ENCODE results near the gene CTIF.

DNA sequence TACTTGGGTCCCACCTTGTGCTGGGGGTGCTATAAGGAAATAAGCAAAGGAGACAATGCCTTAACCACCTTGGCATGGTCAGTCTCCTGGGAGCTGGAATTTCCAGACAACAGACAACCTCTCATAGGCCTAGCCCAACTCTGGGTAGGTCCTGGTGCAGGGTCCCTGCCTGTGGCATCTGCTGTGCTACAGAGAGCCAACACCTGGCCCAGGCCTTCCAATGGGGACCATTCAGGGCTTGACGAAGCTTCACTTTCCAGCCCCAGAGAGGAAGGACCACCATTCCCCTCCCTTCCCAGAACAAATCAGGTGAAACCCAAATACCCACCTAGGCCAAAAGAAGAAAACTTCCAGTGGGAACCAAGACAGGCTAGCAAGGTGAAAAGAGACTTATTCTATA lies 329.1 kb downstream of the CTIF start:
- TF ChIP-seq, protein P1, sequence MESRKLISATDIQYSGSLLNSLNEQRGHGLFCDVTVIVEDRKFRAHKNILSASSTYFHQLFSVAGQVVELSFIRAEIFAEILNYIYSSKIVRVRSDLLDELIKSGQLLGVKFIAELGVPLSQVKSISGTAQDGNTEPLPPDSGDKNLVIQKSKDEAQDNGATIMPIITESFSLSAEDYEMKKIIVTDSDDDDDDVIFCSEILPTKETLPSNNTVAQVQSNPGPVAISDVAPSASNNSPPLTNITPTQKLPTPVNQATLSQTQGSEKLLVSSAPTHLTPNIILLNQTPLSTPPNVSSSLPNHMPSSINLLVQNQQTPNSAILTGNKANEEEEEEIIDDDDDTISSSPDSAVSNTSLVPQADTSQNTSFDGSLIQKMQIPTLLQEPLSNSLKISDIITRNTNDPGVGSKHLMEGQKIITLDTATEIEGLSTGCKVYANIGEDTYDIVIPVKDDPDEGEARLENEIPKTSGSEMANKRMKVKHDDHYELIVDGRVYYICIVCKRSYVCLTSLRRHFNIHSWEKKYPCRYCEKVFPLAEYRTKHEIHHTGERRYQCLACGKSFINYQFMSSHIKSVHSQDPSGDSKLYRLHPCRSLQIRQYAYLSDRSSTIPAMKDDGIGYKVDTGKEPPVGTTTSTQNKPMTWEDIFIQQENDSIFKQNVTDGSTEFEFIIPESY (IDR thresholded peaks at IDR 0.05), result no peak
- TF ChIP-seq, protein P2, sequence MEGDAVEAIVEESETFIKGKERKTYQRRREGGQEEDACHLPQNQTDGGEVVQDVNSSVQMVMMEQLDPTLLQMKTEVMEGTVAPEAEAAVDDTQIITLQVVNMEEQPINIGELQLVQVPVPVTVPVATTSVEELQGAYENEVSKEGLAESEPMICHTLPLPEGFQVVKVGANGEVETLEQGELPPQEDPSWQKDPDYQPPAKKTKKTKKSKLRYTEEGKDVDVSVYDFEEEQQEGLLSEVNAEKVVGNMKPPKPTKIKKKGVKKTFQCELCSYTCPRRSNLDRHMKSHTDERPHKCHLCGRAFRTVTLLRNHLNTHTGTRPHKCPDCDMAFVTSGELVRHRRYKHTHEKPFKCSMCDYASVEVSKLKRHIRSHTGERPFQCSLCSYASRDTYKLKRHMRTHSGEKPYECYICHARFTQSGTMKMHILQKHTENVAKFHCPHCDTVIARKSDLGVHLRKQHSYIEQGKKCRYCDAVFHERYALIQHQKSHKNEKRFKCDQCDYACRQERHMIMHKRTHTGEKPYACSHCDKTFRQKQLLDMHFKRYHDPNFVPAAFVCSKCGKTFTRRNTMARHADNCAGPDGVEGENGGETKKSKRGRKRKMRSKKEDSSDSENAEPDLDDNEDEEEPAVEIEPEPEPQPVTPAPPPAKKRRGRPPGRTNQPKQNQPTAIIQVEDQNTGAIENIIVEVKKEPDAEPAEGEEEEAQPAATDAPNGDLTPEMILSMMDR (IDR thresholded peaks at IDR 0.05; ENCODE audit: low read depth, low read length, missing input control), result no peak
- TF ChIP-seq, protein P3, sequence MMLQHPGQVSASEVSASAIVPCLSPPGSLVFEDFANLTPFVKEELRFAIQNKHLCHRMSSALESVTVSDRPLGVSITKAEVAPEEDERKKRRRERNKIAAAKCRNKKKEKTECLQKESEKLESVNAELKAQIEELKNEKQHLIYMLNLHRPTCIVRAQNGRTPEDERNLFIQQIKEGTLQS (IDR thresholded peaks at IDR 0.05), result no peak
- no peak for TF ChIP-seq RAD21 (IDR thresholded peaks at IDR 0.05)
- no peak for TF ChIP-seq GABPA (IDR thresholded peaks at IDR 0.05 in 1 of 2, conservative IDR thresholded peaks at IDR 0.05 in 1 of 2)
- TF ChIP-seq TAF1 (conservative IDR thresholded peaks at IDR 0.05), result no peak
- TF ChIP-seq, protein P4, sequence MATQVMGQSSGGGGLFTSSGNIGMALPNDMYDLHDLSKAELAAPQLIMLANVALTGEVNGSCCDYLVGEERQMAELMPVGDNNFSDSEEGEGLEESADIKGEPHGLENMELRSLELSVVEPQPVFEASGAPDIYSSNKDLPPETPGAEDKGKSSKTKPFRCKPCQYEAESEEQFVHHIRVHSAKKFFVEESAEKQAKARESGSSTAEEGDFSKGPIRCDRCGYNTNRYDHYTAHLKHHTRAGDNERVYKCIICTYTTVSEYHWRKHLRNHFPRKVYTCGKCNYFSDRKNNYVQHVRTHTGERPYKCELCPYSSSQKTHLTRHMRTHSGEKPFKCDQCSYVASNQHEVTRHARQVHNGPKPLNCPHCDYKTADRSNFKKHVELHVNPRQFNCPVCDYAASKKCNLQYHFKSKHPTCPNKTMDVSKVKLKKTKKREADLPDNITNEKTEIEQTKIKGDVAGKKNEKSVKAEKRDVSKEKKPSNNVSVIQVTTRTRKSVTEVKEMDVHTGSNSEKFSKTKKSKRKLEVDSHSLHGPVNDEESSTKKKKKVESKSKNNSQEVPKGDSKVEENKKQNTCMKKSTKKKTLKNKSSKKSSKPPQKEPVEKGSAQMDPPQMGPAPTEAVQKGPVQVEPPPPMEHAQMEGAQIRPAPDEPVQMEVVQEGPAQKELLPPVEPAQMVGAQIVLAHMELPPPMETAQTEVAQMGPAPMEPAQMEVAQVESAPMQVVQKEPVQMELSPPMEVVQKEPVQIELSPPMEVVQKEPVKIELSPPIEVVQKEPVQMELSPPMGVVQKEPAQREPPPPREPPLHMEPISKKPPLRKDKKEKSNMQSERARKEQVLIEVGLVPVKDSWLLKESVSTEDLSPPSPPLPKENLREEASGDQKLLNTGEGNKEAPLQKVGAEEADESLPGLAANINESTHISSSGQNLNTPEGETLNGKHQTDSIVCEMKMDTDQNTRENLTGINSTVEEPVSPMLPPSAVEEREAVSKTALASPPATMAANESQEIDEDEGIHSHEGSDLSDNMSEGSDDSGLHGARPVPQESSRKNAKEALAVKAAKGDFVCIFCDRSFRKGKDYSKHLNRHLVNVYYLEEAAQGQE (IDR thresholded peaks at IDR 0.05), result no peak
- no peak for TF ChIP-seq RXRA (IDR thresholded peaks at IDR 0.05)

Measured in liver (tissue), 3 donors.